ENCODE results near the gene DHRS7B. TPM values are rescaled to one million over a fixed set of nuclear protein-coding genes. Genes with fewer than 3 reads are reported as not detected.
A peak's percentile ranks its signal among the peaks of the same experiment; 100 is the strongest.

The DHRS7B gene
- total RNA-seq, 4 donors from 2014 or later, result 42.8 to 64.1 (median 50.6) TPM

DNA sequence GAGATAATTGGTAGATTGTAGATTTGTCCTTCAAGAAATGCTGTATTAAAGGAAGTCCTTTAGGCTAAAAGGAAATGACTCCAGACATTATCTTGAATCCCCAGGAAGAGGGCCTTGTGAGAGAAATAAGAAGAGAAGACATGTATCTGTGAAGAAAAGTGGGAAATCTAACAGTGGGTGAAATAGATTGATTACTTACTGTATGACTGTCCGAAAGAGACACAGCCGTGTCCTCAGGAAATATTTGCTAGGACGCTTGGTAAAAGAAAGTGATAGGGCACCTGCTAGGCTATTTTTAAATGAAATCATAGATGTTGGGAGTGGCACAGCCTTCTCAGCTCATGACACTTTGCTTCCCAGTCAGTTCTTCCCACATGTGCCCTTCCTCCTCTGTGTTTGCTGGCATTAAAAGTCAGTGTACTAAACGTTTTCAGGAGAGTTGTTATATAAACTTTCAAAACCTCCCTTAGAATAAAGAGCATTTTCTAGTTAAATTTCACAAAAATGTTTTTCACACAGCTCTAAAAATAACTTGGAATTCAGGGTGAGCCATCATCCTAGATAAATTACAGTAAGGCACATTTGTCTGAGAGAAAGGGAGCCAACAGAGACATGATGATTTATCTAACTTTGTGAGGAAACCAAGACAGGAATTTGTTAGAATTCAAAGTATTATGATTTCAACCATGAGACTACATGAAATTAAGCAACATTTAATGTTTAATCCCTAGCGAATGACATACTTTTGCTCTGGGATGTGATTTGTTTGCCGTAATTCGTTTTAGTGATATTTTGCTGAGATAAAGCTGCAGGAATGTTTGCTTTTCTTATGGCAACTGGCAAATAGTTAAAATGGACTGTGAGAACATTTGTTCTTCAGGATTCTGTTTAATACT lies 35.0 kb downstream of the DHRS7B start:
- 34% methylated on average over 7 of the region's 7 CpGs for WGBS
- H3K9me3 ChIP-seq, result no peaks in the 10 kb centered on the region
- no peak for DNase-seq (ENCODE audit: low spot score in 2 of 2)
- no peaks in the 10 kb centered on the region for H3K36me3 ChIP-seq
- peaks cover 29% of the 10 kb centered on the region for H3K4me1 ChIP-seq
- no peak overlapping the region for H3K4me3 ChIP-seq
- H3K27me3 ChIP-seq, result no peaks in the 10 kb centered on the region
- peak overlapping the region; percentile 38 for H3K27ac ChIP-seq
- TF ChIP-seq CTCF (IDR thresholded peaks at IDR 0.05) (no peak), EP300 (IDR thresholded peaks at IDR 0.05) (no peak), POLR2A (IDR thresholded peaks at IDR 0.05) (no peak), POLR2AphosphoS5 (IDR thresholded peaks at IDR 0.05) (no peak)

DNA sequence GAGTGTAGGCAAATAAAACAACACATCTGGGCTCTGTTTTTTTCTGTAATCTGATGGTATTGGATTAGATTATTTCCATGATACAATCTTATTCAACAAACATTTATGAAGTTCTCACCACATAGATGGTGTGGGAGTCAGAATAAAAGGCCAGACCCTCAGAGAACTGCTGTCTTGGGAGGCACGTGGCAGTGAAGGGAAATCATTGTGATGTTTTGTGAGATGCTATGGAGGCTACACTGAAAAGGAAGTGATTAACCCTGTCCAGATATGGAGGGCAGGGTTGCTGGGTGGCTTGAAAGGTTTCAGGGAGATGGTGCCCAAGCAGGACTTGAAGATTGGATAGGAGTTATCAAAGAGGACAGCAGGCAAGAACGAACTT lies 35.6 kb downstream of the DHRS7B start:
- H3K9me3 ChIP-seq, result no peaks in the 10 kb centered on the region
- no peak for DNase-seq (ENCODE audit: low spot score in 2 of 2)
- H3K36me3 ChIP-seq, result no peaks in the 10 kb centered on the region
- H3K4me3 ChIP-seq, result no peak overlapping the region
- peak overlapping the region; percentile 10 for H3K27ac ChIP-seq
- TF ChIP-seq POLR2A (IDR thresholded peaks at IDR 0.05), result no peak
- TF ChIP-seq POLR2AphosphoS5 (IDR thresholded peaks at IDR 0.05), result no peak
- TF ChIP-seq CTCF (IDR thresholded peaks at IDR 0.05), result no peak
- TF ChIP-seq EP300 (IDR thresholded peaks at IDR 0.05), result no peak
- peaks cover 34% of the 10 kb centered on the region for H3K4me1 ChIP-seq
- no peaks in the 10 kb centered on the region for H3K27me3 ChIP-seq
- WGBS, result 64% methylated on average over 2 of the region's 2 CpGs

GRCh38 chr17:21163101-21163500 lies 36.3 kb downstream of the DHRS7B start:
- no peak overlapping the region for H3K27ac ChIP-seq
- H3K9me3 ChIP-seq, result no peaks in the 10 kb centered on the region
- H3K27me3 ChIP-seq, result no peaks in the 10 kb centered on the region
- no peaks in the 10 kb centered on the region for H3K36me3 ChIP-seq
- no peak overlapping the region for H3K4me3 ChIP-seq
- WGBS, result 95% methylated on average over 6 of the region's 6 CpGs
- peaks cover 41% of the 10 kb centered on the region for H3K4me1 ChIP-seq
- TF ChIP-seq POLR2A (IDR thresholded peaks at IDR 0.05), result no peak
- no peak for TF ChIP-seq POLR2AphosphoS5 (IDR thresholded peaks at IDR 0.05)
- TF ChIP-seq CTCF (IDR thresholded peaks at IDR 0.05), result no peak
- no peak for TF ChIP-seq EP300 (IDR thresholded peaks at IDR 0.05)
- DNase-seq (ENCODE audit: low spot score in 2 of 2), result no peak

DNA sequence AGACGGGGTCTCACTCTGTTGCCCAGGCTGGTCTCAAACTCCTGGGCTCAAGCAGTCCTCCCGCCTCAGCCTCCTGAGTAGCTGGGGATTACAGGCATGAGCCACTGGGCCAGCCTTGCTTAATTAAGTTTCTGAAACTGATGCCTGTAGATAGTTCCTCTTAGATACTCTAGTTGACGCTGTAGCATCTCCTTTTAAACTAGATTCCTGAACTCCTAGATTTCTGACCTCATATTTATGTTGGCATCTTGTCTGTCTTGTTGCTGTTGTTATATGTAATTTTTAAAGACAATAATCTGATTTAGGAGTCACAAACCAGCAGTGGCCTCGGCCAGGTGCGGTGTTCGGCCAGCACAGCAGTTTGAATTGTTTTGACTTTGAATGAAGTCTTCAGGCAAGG lies 37.5 kb downstream of the DHRS7B start:
- Histone ChIP-seq H3K27me3 (no peaks in the 10 kb centered on the region), H3K36me3 (no peaks in the 10 kb centered on the region), H3K4me1 (peaks cover 41% of the 10 kb centered on the region), H3K4me3 (no peak overlapping the region), H3K27ac (no peak overlapping the region), H3K9me3 (no peaks in the 10 kb centered on the region)
- TF ChIP-seq POLR2A (IDR thresholded peaks at IDR 0.05) (no peak), CTCF (IDR thresholded peaks at IDR 0.05) (no peak), POLR2AphosphoS5 (IDR thresholded peaks at IDR 0.05) (no peak), EP300 (IDR thresholded peaks at IDR 0.05) (no peak)
- DNase-seq (ENCODE audit: low spot score in 2 of 2), result no peak
- 85% methylated on average over 6 of the region's 6 CpGs for WGBS

- Histone ChIP-seq H3K9me3 (no peaks in the 10 kb centered on the region), H3K27me3 (no peaks in the 10 kb centered on the region), H3K36me3 (no peaks in the 10 kb centered on the region), H3K4me1 (peaks cover 41% of the 10 kb centered on the region), H3K27ac (no peak overlapping the region), H3K4me3 (no peak overlapping the region)
- 76% methylated on average over 5 of the region's 5 CpGs for WGBS
- TF ChIP-seq CTCF (IDR thresholded peaks at IDR 0.05) (no peak), POLR2A (IDR thresholded peaks at IDR 0.05) (no peak), POLR2AphosphoS5 (IDR thresholded peaks at IDR 0.05) (no peak), EP300 (IDR thresholded peaks at IDR 0.05) (no peak)
- no peak for DNase-seq (ENCODE audit: low spot score in 2 of 2)
Observed at GRCh38 chr17:21164620-21165019, 37.9 kb downstream of the DHRS7B start.

Measured in suprapubic skin (tissue), 4 donors.